Measurements from ENCODE around the gene FBXW11. TPM values are rescaled to one million over a fixed set of nuclear protein-coding genes. Genes with fewer than 3 reads are reported as not detected.

The FBXW11 gene
- total and polyA plus RNA-seq, 10 of the 15 experiments (the other 5 are each of a cell fraction or from before 2014, with no cell fraction given), result 4.3 to 61.5 (median 40.0) TPM

GRCh38 chr5:171961117-171961516 lies 45.3 kb downstream of the FBXW11 start:
- ChIA-PET POLR2A (interaction anchor here (0.6 to 2.6 kb wide), 5 partner anchors 17 to 1196 kb away, joined by 3 to 8 read pairs (median 3); no protein-coding TSS in a partner anchor), CTCF (interaction anchor here (1.1 to 6.9 kb wide), 7 partner anchors 10 to 49 kb away, joined by 3 to 54 read pairs (median 6); partner anchors contain the start of gene FBXW11), RAD21 (ENCODE audit: unreplicated experiment) (interaction anchor here (0.7 to 6.7 kb wide), 5 partner anchors 9 to 328 kb away, joined by 3 to 49 read pairs (median 4); partner anchors contain the start of gene FBXW11), SMC1A (ENCODE audit: uncharacterized antibody, unreplicated experiment) (interaction anchor here (0.6 to 5.0 kb wide), 18 partner anchors 9 to 321 kb away, joined by 3 to 29 read pairs (median 6); partner anchors contain the start of gene FBXW11)
- no TSS peak for BruUV-seq (replicated peaks)
- H3K9me3 ChIP-seq (replicated peaks; ENCODE audit: control insufficient read depth, insufficient read depth, low read length), result peaks cover 2% of the 10 kb centered on the region; the same call in 2 of the 3 replicates
- intact Hi-C loops (cut with micrococcal nuclease; ENCODE audit: unreplicated experiment), result loop anchor here (5.0 kb wide), 1 partner anchor 41 kb away; no protein-coding TSS in a partner anchor
- peak; percentile 88 for ATAC-seq
- peak; percentile 74 for DNase-seq (ENCODE audit: low read depth, low spot score)
- H3K27me3 ChIP-seq (replicated peaks in 1 of 2; ENCODE audit: control insufficient read depth in 2 of 2, insufficient read depth in 2 of 2, low read length in 1 of 2), result no peaks in the 10 kb centered on the region
- H3K79me2 ChIP-seq (ENCODE audit: control insufficient read depth, insufficient read depth, low read length), result peaks cover 87% of the 10 kb centered on the region
- in situ Hi-C loops (cut with MboI), result no loop called here
- peak overlapping the region; percentile 47 for H3K4me2 ChIP-seq (ENCODE audit: control insufficient read depth, insufficient read depth)
- H3K27ac ChIP-seq (ENCODE audit: control insufficient read depth, insufficient read depth), result peak overlapping the region; percentile 51
- no peaks in the 10 kb centered on the region; a peak in 1 of 4 replicates for H3K36me3 ChIP-seq (ENCODE audit: control insufficient read depth in 2 of 2, insufficient read depth in 2 of 2, low read length in 1 of 2)
- no peak overlapping the region for H3K9ac ChIP-seq (ENCODE audit: control insufficient read depth, insufficient read depth, low read length)
- FAIRE-seq, result peak; percentile 64
- H4K20me1 ChIP-seq (ENCODE audit: control insufficient read depth, insufficient read depth), result no peaks in the 10 kb centered on the region
- 5% methylated on average over 3 of the region's 3 CpGs for WGBS (ENCODE audit: insufficient coverage, insufficient replicate concordance, low lambda C conversion rate, missing lambda C conversion rate)
- peaks cover 43% of the 10 kb centered on the region for H3K4me1 ChIP-seq (ENCODE audit: control insufficient read depth, insufficient read depth, low read length)
- H2AFZ ChIP-seq (ENCODE audit: control insufficient read depth, low read depth, low read length), result no peak overlapping the region
- no peak overlapping the region for H3K4me3 ChIP-seq
- no peak for TF ChIP-seq LARP7 (IDR thresholded peaks at IDR 0.05)
- no peak for TF ChIP-seq HDAC6 (IDR thresholded peaks at IDR 0.05; ENCODE audit: unreplicated experiment)
- peak; percentile 80 for TF ChIP-seq MEF2B (IDR thresholded peaks at IDR 0.05; ENCODE audit: partially characterized antibody, poor library complexity, severe bottlenecking)
- peak; percentile 88 for TF ChIP-seq NFIC (IDR thresholded peaks at IDR 0.05; ENCODE audit: low read depth, low read length)
- TF ChIP-seq ZBTB33 (IDR thresholded peaks at IDR 0.05), result no peak
- TF ChIP-seq NBN (IDR thresholded peaks at IDR 0.05), result peak; percentile 33; the same call in 1 of the 2 replicates
- no peak for TF ChIP-seq CHD1 (IDR thresholded peaks at IDR 0.05; ENCODE audit: low read depth, low read length)
- TF ChIP-seq BMI1 (IDR thresholded peaks at IDR 0.05; ENCODE audit: borderline replicate concordance), result no peak
- TF ChIP-seq EGR1 (IDR thresholded peaks at IDR 0.05; ENCODE audit: borderline replicate concordance in 1 of 2, low read depth in 2 of 2, low read length in 2 of 2), result no peak
- no peak for TF ChIP-seq HCFC1 (IDR thresholded peaks at IDR 0.05; ENCODE audit: low read length)
- no peak for TF ChIP-seq REST (IDR thresholded peaks at IDR 0.05; ENCODE audit: low read depth, low read length)
- no peak for TF ChIP-seq ZNF384 (IDR thresholded peaks at IDR 0.05; ENCODE audit: borderline replicate concordance, low read depth, low read length)
- no peak for TF ChIP-seq RAD51 (IDR thresholded peaks at IDR 0.05)
- TF ChIP-seq USF2 (IDR thresholded peaks at IDR 0.05; ENCODE audit: borderline replicate concordance, low read depth, low read length), result no peak
- TF ChIP-seq EP300 (IDR thresholded peaks at IDR 0.05; ENCODE audit: borderline replicate concordance in 1 of 2, control insufficient read depth in 1 of 2, low read depth in 2 of 2, low read length in 2 of 2), result peak; percentile 16 to 81; a peak in 1 of 4 replicates
- no peak for TF ChIP-seq EZH2 (IDR thresholded peaks at IDR 0.05; ENCODE audit: borderline replicate concordance, control insufficient read depth, low read depth, low read length)
- no peak for TF ChIP-seq NFYA (IDR thresholded peaks at IDR 0.05; ENCODE audit: borderline replicate concordance, low read depth, low read length)
- peak; percentile 91 to 92 for TF ChIP-seq IKZF2 (IDR thresholded peaks at IDR 0.05)
